ENCODE data around the gene TK1.

The TK1 gene

DNA sequence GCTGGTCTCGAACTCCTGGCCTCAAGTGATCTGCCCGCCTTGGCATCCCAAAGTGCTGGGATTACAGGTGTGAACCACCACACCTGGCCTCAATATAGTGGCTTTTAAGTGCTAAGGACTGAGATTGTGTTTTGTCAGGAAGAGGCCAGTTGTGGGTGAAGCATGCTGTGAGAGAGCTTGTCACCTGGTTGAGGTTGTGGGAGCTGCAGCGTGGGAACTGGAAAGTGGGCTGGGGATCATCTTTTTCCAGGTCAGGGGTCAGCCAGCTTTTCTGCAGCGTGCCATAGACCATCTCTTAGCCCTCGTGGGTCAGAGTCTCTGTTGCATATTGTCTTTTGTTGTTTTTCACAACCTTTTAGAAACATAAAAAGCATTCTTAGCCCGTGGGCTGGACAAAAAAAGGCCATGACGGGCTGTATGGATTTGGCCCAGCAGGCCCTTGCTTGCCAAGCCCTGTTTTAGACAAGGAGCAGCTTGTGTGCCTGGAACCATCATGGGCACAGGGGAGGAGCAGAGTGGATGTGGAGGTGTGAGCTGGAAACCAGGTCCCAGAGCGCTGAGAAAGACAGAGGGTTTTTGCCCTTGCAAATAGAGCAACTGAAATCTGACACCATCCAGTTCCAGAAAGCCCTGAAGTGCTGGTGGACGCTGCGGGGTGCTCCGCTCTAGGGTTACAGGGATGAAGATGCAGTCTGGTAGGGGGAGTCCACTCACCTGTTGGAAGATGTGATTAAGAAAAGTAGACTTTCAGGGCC is 32.7 kb upstream of the TK1 start:
- no peak for DNase-seq (ENCODE audit: low spot score)

DNA sequence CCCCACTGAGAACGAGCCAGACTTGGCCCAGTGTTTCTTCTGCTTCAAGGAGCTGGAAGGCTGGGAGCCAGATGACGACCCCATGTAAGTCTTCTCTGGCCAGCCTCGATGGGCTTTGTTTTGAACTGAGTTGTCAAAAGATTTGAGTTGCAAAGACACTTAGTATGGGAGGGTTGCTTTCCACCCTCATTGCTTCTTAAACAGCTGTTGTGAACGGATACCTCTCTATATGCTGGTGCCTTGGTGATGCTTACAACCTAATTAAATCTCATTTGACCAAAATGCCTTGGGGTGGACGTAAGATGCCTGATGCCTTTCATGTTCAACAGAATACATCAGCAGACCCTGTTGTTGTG is 27.8 kb upstream of the TK1 start:
- DNase-seq (ENCODE audit: low spot score) = no peak

DNA sequence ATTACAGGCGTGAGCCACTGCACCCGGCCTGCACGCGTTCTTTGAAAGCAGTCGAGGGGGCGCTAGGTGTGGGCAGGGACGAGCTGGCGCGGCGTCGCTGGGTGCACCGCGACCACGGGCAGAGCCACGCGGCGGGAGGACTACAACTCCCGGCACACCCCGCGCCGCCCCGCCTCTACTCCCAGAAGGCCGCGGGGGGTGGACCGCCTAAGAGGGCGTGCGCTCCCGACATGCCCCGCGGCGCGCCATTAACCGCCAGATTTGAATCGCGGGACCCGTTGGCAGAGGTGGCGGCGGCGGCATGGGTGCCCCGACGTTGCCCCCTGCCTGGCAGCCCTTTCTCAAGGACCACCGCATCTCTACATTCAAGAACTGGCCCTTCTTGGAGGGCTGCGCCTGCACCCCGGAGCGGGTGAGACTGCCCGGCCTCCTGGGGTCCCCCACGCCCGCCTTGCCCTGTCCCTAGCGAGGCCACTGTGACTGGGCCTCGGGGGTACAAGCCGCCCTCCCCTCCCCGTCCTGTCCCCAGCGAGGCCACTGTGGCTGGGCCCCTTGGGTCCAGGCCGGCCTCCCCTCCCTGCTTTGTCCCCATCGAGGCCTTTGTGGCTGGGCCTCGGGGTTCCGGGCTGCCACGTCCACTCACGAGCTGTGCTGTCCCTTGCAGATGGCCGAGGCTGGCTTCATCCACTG is 27.3 kb upstream of the TK1 start, which contains the start of gene BIRC5:
BIRC5 (plus strand) TSS at position 238 of the 690 bp plus-strand sequence; CDS start at position 302, 64 bp downstream.
- DNase-seq (ENCODE audit: low spot score) = peak; percentile 97

DNA sequence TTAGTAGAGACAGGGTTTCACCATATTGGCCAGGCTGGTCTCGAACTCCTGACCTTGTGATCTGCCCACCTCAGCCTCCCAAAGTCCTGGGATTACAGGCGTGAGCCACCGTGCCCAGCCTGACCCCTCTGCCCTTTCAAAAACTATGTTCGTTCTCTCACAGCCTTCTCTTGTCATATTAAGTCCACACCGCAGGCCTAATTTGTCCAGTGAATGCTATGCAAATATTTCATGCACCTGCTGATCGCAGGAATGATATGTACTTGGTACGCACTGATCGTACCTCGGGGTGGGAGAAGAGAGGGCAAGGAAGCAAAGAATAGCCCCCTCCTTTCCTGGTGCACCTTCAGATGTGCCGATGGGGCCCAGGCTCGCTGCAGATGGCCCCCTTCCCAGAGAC is 24.2 kb upstream of the TK1 start:
- no peak for DNase-seq (ENCODE audit: low spot score)

DNA sequence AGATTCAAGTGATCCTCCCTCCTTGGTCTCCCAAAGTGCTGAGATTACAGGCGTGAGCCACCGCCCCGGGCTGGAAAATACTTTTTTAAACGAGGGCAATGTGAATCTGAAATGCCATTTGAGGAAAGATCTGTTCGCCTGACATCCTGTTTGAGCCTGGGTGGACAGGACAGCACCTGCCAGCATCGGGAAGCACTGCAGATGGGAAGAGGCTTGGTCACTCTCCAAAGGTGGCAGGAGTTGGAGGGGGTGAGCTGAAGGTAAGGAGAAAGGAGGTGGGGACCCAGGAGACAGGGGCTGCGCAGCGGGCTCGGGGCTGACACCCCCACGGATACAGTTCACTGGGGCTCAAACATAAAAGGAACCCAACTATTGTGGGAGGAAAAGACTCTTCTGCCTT is 23.3 kb upstream of the TK1 start:
- DNase-seq (ENCODE audit: low spot score) = no peak

DNA sequence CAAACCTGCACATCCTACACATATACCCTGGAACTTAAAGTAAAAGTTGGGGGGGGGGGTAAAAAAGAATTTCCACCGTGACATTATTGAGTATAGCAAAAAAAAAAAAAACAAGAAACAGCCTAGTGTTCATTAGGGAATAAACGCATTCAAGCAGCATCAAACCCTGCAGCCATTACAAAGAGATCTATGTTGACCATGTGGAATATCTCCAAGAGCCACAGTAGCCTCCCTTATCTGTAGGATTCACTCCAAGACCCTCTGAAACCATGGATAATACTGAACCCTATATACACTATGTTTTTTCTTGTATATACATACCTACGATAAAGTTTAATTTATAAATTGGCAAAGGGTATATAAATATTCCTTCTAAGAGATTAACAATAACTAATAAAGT is 21.6 kb upstream of the TK1 start:
- DNase-seq (ENCODE audit: low spot score) = no peak

DNA sequence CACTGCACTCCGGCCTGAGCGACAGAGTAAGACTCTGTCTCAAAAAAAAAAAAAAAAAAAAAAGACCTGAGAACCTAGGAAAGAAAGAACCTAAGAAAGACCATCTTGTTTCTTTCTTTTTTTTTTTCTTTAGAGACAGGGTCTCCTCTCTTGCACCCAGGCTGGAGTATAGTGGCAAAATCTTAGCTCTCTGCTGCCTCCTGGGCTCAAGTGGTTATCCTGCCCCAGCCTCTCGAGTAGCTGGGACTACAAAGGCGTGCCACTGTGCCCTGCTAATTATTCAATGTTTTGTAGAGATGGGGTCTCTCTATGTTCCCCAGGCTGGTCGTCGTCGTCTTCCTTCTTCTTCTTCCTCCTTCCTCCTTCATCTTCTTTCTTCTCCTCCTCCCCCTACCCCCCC is 19.4 kb upstream of the TK1 start:
- no peak for DNase-seq (ENCODE audit: low spot score)

DNA sequence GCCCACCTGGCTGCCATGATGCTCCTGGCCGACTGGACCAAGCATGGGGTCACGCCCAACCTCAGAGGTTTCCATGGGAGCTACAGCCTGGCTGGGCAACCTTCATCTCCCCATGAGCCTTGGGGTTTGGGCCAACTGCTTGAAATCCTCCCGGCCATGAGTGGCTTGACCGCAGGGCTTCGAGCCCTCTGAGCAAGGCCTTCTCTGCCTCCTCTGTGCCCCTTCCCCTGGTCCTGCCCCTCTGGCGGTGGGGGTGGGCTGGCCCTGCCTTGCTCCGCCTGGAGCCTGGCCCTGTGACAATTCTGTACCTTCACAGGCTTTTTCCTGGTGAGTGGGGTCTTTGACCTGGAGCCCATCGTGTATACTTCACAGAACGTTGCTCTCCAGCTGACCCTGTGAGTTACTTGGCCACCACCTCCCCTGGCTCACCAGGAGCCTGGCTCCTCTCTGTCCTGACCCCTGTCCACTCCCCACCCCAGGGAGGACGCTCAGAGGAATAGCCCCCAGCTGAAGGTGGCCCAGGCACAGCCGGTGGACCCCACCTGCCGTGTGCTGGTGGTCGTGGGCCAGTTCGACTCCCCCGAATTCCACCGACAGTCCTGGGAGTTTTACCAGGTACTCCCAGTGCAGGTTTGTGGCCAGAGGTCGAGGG is 18.4 kb upstream of the TK1 start:
- DNase-seq (ENCODE audit: low spot score) = no peak

DNA sequence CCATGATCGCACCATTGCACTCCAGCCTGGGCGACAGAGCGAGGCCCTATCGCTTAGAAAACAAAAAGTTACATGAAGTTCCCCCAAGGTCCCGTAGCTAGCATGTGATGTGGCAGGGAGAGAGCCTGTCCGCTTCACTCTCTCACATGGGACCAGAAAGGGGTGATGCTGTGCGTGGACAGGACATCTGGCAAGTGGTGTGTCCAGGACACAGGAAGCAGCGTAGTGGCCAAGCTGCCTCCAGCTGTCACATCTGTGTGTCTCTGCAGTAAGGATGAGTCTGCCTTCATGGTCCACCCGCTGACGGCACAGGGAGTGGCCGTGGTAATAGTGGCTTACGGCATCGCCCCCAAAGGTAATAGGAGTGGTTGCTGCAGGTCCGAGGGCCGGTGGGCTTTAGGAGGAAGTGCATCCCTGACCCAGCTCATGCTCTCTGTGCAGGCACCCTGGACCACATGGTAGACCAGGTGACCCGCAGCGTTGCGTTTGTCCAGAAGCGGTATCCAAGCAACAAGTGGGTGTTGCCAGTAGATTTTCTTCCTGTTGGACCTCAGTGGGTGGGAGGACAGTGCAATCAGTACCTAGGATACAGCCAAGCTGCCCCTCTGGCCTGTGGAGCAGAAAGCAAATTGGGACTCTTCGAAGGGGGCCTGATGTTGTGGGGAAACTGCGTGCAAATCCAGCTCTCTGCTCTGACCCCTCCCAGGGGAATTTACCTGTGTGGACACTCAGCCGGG is 17.7 kb upstream of the TK1 start:
- DNase-seq (ENCODE audit: low spot score) = no peak

DNA sequence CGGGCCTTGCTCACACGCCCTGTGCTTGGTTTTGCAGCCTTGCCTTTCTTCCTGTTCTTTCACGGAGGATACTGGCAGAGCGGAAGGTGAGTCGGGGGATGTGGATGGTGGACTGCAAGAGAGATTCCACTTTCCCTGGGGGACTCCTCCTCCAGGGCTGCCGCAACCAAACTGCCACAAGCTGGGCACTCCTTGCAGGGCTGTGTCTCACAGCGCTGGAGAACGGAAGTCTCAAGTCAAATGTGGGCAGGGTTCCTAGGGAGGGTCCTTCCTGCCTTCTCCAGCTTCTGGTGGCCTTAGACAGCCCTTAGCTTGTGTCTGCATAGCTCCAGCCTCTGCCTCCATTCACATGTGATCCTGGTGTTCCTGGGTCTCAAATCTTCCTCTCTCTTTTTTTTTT is 15.8 kb upstream of the TK1 start:
- DNase-seq (ENCODE audit: low spot score) = no peak

DNA sequence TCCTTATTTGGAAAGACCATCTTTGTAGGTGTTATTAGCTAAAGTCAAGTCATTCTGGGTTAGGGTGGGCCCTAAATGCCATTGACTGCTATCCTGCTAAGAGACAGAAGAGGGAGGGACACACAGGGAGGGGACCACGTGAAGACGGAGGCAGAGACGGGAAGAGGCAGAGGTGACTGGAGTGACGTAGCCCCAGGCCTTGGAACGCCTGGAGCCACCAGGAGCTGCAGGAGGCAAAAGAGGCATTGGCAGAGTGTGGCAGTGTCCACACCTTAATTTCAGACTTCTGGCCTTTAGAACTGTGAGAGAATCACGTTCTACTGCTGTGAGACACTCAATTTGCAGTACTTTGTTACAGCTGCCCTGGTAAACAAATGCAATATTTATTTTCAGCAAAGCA is 13.6 kb upstream of the TK1 start:
- DNase-seq (ENCODE audit: low spot score) = no peak

DNA sequence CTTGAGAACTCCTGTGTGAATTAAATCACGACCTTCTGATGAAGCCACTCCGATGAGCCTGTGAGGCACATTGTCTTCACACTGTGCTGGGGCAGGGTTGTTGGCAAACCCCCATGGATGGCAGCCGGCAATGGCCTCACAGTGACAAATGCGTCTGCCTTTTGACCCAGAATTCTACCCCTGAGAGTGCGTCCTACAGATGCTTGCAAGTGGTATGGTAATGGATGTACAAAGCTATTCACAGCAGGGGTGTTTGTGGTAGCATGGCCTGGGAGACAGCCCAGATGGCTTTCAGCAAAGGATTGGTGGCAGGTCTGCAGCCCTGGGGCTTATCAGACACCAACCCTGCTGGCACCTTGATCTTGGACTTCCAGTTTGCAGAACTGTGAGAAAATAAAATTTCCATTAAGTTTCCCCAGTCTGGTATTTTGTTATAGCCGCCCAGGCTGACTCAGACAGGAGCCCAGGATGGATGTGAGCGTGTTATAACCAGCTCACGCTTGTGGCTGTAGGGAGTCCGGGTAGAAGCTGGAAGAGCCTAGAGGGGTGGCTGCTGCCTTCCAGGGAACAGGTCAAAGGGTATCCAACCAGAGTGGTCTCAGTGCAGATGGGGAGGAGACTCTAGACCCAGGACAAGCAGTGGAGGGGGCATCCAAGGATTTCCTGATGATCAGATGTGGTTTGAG is 10.4 kb upstream of the TK1 start:
- DNase-seq (ENCODE audit: low spot score) = no peak

DNA sequence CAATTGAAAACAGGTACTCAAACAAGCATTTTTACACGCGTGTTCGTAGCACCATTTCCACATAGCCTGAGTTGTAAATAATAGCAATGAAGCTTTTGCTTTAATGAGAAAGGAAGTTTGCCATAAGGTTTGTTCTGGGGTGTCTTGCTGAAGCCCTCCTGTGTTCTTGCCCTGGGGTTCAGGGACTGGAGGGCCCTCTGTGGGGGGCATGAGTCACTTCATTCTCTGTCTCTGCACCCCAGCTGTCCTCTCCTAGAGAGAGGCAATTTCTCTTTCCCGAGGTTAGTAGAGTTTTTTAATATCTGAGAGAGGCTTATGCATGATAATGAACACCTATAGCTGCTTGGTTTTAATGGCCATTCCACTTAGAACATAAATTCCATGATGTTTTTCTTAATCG is 9.9 kb upstream of the TK1 start:
- no peak for DNase-seq (ENCODE audit: low spot score)

DNA sequence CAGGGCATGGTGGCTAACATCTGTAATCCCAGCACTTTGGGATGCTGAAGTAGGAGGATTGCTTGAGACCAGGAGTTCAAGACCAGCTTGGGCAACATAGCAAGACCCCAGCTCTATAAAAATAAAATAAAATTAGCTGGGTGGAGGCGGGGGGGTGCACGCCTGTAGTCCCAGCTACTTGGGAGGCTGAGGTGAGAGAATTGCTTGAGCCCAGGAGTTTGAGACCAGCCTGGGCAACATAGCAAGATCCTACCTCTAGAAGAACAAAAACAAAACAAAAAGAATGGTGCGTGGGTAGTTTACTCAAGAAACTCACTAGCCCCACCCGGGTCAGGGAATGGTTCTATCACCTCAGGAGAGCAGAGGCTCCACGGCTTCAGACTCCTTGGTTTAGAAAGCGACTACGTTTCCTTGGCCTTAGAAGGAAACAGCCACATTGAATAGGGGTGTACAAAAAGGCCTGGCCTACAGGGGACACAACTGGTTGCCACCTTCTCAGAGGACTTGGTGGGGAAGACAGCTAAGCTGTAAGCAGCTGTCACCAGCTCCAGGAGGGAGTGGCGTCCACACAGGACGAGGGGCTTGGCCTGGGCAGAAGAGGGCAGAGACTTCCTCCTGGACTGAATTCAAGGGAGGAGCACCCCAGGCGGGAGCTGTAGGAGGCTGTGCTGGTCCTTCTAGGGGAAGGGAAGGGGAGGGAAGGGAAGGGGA is 716 bp downstream of the TK1 start:
- DNase-seq (ENCODE audit: low spot score) = no peak

DNA sequence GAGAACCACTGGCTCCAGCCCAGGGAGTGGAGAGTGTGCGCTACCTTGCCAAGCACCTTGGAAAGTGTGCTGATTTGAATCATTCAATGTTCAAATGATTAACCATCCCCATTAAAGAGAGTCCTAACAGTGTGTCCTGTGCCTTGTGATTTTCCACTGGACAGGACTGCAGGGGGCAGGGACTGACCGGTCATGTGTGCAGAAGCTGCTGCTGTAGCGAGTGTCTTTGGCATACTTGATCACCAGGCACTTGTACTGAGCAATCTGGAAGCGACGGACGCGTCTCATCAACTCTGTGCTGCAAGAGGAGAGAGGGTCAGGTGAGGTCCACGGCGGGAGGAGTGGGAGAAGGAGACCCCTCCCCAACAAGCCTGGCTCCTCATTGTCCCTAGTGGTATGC is 2.0 kb downstream of the TK1 start:
- DNase-seq (ENCODE audit: low spot score) = no peak

DNA sequence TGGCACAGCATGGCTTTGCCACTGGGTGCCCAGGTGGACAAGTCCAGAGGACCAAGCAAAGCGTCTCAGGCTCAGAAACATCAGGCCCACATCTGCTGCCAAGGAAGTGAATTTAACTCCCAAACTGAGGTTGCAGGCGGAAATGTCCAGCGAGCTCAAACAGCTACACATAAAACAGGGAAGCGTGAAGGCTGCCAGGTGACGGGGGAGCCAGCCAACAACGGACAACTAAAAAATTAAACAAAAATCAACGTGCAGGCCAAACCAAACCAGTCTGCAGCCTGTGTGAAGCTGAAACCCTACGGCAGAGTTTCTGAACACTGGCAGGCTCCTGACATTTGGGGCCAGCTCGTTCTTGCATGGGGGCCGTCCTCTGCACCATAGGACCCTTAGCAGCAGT is 2.5 kb downstream of the TK1 start:
- no peak for DNase-seq (ENCODE audit: low spot score)

DNA sequence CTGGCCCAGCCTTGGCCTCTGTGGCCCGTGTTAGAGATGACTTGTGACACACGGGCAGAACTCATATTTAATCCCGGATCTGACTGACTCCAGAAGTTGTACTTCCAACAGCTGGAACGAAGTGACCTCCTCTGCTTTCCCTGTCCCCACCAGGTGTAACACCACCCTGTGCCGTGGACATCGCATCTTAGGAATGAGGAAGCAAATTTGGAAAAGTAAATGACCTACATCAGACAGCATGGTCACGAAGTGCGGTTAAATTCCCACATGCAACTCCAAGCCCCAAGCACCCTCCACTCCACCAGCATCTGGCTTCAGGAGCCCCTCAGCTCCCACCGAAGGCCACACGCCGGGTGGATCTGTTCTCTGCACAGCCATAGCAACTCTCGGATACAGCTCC is 2.9 kb downstream of the TK1 start:
- no peak for DNase-seq (ENCODE audit: low spot score)

DNA sequence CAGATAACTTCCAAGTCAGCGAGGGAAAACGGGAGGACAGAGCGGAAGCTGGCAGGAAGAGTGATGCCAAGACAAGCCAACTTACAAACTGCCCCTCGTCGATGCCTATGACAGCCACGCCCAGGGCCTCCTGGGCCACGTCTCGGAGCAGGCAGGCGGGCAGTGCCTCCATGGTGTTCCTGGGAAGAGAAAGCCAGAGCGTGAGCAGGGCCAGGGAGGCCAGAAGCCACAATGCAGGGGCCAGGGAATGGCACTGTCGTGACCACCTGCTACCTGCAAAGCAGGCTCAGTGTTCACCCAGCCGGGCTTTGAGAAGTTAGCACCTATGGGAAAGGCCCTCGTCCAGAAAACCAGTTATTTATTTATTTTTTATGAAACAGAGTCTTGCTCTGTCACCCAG is 4.3 kb downstream of the TK1 start:
- DNase-seq (ENCODE audit: low spot score) = no peak

DNA sequence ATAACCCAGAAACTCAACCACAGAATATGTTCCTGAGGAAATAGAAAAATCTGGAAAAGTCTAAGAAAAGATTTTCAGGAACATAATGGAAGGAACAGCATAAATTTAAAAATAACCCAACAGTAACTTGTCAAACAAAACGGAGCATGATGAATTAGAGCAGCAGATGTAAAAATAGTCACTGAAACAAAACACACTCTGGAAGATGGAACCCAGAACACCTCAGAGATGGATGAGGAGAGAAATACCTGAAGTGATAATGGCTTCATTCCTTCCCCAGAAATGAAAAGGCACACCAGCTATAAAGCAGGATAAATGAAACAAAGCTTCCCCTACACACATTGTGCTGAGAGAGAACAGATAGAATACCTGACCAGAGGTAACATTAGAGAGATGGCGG is 6.3 kb downstream of the TK1 start:
- DNase-seq (ENCODE audit: low spot score) = no peak

DNA sequence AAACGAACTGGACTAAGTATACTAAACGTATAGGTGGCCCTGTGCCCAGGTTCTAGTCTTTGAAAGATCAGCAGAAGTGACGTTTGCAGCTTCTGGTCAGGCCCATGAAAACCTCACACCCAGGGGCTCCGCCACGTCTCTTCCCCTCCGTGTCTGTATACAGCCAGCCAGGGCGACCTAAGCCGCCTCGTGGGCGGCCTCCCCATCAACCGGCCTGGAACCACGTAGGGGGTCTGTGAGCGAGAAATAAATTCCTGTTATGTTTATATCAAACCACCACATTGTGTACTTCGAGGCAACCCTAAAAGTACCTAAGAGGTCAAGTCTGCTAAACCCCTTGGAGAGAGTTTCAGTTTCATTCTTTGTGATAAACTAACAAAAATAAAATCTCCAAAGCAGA is 6.8 kb downstream of the TK1 start:
- DNase-seq (ENCODE audit: low spot score) = no peak

DNA sequence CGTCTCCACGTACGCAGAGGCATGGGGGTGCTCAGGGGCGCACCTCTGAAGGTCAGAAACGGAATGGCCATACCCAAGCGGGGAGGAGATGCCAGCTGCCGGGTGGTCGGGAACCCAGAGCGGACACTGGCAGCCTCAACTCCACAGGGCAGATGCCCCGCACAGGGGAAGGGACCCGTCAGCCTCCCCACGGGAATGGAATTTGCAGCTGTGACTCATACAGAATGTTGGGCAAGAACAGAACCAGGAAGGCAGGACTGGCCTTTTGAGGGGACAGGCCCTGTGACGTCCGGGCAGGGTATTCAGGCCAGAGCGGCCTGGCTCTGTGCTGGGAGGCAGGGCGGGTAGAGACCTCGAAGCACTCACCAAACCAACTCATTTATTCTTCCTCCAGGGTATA is 7.5 kb downstream of the TK1 start:
- DNase-seq (ENCODE audit: low spot score) = no peak
